Hepatocyte (in vitro differentiated cells): ENCODE measurements around the gene PTPRN2. TPM values are rescaled to one million over a fixed set of nuclear protein-coding genes. Genes with fewer than 3 reads are reported as not detected.

Source experiments
- DNase-seq: peaks from one replicate; pipeline ENCODE4 v3.0.0-alpha.2; 2016; ENCODE audit warnings: low spot score
- H2AFZ ChIP-seq: fragments of 200-600 bp; sonication (generic); 2 replicates; pipeline ENCODE4 v1.6.0; 2016; ENCODE audit warnings: antibody characterized with exemption, mild to moderate bottlenecking
- H3K27ac ChIP-seq: fragments of 200-600 bp; sonication (generic); 2 replicates; pipeline ENCODE4 v1.5.1; 2016; ENCODE audit warnings: mild to moderate bottlenecking
- H3K27me3 ChIP-seq: fragments of 200-600 bp; sonication (generic); 2 replicates; pipeline ENCODE4 v1.6.1; 2016
- H3K36me3 ChIP-seq: fragments of 200-600 bp; sonication (generic); replicated peaks from 2 replicates; pipeline ENCODE4 v1.5.1; 2016; ENCODE audit warnings: low read depth; ENCODE audit not compliant: insufficient read depth
- H3K4me1 ChIP-seq: fragments of 200-600 bp; sonication (generic); 2 replicates; pipeline ENCODE4 v1.5.1; 2016; ENCODE audit warnings: mild to moderate bottlenecking, moderate library complexity; ENCODE audit not compliant: insufficient read depth
- H3K4me2 ChIP-seq: fragments of 200-600 bp; sonication (generic); 2 replicates; pipeline ENCODE4 v1.6.0; 2016
- H3K4me3 ChIP-seq: fragments of 200-600 bp; sonication (generic); 2 replicates; pipeline ENCODE4 v1.5.1; 2016; ENCODE audit warnings: mild to moderate bottlenecking
- H3K79me2 ChIP-seq: fragments of 200-600 bp; sonication (generic); 2 replicates; pipeline ENCODE4 v1.6.0; 2017; ENCODE audit warnings: mild to moderate bottlenecking
- H3K9me2 ChIP-seq: fragments of 200-600 bp; sonication (generic); replicated peaks from 2 replicates; pipeline ENCODE4 v1.6.0; 2017; ENCODE audit warnings: mild to moderate bottlenecking; ENCODE audit not compliant: insufficient read depth
- H3K9me3 ChIP-seq: fragments of 200-600 bp; sonication (generic); 2 replicates; pipeline ENCODE4 v1.5.1; 2016; ENCODE audit warnings: low read depth, mild to moderate bottlenecking
- H4K20me1 ChIP-seq: fragments of 200-600 bp; sonication (generic); 2 replicates; pipeline ENCODE4 v1.6.0; 2016; ENCODE audit warnings: mild to moderate bottlenecking; ENCODE audit not compliant: insufficient read depth, poor library complexity, severe bottlenecking
- EZH2 ChIP-seq: fragments of 200-600 bp; sonication (generic); IDR thresholded peaks from 2 replicates; pipeline ENCODE4 v1.6.1; 2016; ENCODE audit warnings: antibody characterized with exemption, mild to moderate bottlenecking, borderline replicate concordance
- EZH2phosphoT487 ChIP-seq: fragments of 200-600 bp; sonication (generic); IDR thresholded peaks from one replicate; pipeline ENCODE4 v1.6.1; 2018; ENCODE audit warnings: antibody characterized with exemption, mild to moderate bottlenecking, low read depth, moderate library complexity; ENCODE audit not compliant: unreplicated experiment, severe bottlenecking
- WGBS: methylation state at CpG from one replicate; pipeline ENCODE4 v1.1.6; 2016; ENCODE audit warnings: low lambda C conversion rate; ENCODE audit errors: missing lambda C conversion rate; 5-methylcytosine and 5-hydroxymethylcytosine counted together
- polyA plus RNA-seq: library from polyadenylated mRNA; unstranded; fragments of >200 nt; fragmentation: Nextera tagmentation; extraction: Ambion mirVana; gene quantifications from 2 replicates; pipeline ENCODE4 v1.2.1, GENCODE V29; 2016
- total RNA-seq: library from RNA; depleted of rRNA; stranded (reverse); fragments of >200 nt; gene quantifications from 2 replicates; pipeline ENCODE4 v1.2.3, GENCODE V29; 2014
- TF ChIP-seq, protein P1 (sequence below): fragments of 200-600 bp; sonication (generic); IDR thresholded peaks from 2 replicates; pipeline ENCODE4 v1.5.1; 2016; ENCODE audit warnings: antibody characterized with exemption, mild to moderate bottlenecking; ENCODE audit not compliant: poor library complexity

The PTPRN2 gene
- total and polyA plus RNA-seq, 2 experiments from 2014 or later: 2.1 to 3.3 TPM

- no peak overlapping the region for H2AFZ ChIP-seq
- TF ChIP-seq EZH2 (no peak), EZH2phosphoT487 (no peak)
- TF ChIP-seq, protein P1, sequence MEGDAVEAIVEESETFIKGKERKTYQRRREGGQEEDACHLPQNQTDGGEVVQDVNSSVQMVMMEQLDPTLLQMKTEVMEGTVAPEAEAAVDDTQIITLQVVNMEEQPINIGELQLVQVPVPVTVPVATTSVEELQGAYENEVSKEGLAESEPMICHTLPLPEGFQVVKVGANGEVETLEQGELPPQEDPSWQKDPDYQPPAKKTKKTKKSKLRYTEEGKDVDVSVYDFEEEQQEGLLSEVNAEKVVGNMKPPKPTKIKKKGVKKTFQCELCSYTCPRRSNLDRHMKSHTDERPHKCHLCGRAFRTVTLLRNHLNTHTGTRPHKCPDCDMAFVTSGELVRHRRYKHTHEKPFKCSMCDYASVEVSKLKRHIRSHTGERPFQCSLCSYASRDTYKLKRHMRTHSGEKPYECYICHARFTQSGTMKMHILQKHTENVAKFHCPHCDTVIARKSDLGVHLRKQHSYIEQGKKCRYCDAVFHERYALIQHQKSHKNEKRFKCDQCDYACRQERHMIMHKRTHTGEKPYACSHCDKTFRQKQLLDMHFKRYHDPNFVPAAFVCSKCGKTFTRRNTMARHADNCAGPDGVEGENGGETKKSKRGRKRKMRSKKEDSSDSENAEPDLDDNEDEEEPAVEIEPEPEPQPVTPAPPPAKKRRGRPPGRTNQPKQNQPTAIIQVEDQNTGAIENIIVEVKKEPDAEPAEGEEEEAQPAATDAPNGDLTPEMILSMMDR: no peak
- H3K4me3 ChIP-seq: no peak overlapping the region
- no peaks in the 10 kb centered on the region for H3K79me2 ChIP-seq
- H3K4me1 ChIP-seq: no peaks in the 10 kb centered on the region
- H3K9me3 ChIP-seq: no peaks in the 10 kb centered on the region
- H3K9me2 ChIP-seq: no peaks in the 10 kb centered on the region
- 82% methylated on average over 13 of the region's 13 CpGs for WGBS
- H3K27me3 ChIP-seq: no peaks in the 10 kb centered on the region
- H3K4me2 ChIP-seq: no peak overlapping the region
- no peaks in the 10 kb centered on the region for H3K36me3 ChIP-seq
- no peaks in the 10 kb centered on the region for H4K20me1 ChIP-seq
- H3K27ac ChIP-seq: no peak overlapping the region
- DNase-seq: no peak
These were observed 400.5 kb downstream of the PTPRN2 start for GRCh38 chr7:158186864-158187693.

- H3K27me3 ChIP-seq: no peaks in the 10 kb centered on the region
- no peak overlapping the region for H3K4me2 ChIP-seq
- no peak for DNase-seq
- no peak overlapping the region for H2AFZ ChIP-seq
- 91% methylated on average over 12 of the region's 12 CpGs for WGBS
- no peaks in the 10 kb centered on the region for H3K79me2 ChIP-seq
- no peaks in the 10 kb centered on the region for H3K36me3 ChIP-seq
- no peaks in the 10 kb centered on the region for H4K20me1 ChIP-seq
- no peaks in the 10 kb centered on the region for H3K4me1 ChIP-seq
- H3K9me3 ChIP-seq: no peaks in the 10 kb centered on the region
- H3K4me3 ChIP-seq: no peak overlapping the region
- no peak overlapping the region for H3K27ac ChIP-seq
- no peaks in the 10 kb centered on the region for H3K9me2 ChIP-seq
- TF ChIP-seq, protein P1: no peak
- TF ChIP-seq EZH2phosphoT487 (no peak), EZH2 (no peak)
These were observed 401.2 kb downstream of the PTPRN2 start for GRCh38 chr7:158186406-158186805.

GRCh38 chr7:158185653-158186052 is 402.0 kb downstream of the PTPRN2 start:
- Histone ChIP-seq H3K9me2 (no peaks in the 10 kb centered on the region), H4K20me1 (no peaks in the 10 kb centered on the region), H3K79me2 (no peaks in the 10 kb centered on the region), H3K36me3 (no peaks in the 10 kb centered on the region), H3K9me3 (no peaks in the 10 kb centered on the region), H3K4me3 (no peak overlapping the region), H2AFZ (no peak overlapping the region), H3K4me2 (no peak overlapping the region), H3K4me1 (no peaks in the 10 kb centered on the region), H3K27ac (no peak overlapping the region), H3K27me3 (no peaks in the 10 kb centered on the region)
- 91% methylated on average over 8 of the region's 8 CpGs for WGBS
- no peak for TF ChIP-seq EZH2phosphoT487
- no peak for TF ChIP-seq EZH2
- TF ChIP-seq, protein P1: no peak
- no peak for DNase-seq
